HEK293 (cell line): ENCODE results near the gene SPTBN1.

Experiments used
- HOXA7 ChIP-seq: sonication (generic); formaldehyde crosslinking; IDR thresholded peaks from 2 replicates; pipeline ENCODE4 v1.8.1; 2022; ENCODE audit warnings: missing genetic modification reagents, borderline replicate concordance
- HOXD13 ChIP-seq: sonication (generic); formaldehyde crosslinking; IDR thresholded peaks from 2 replicates; pipeline ENCODE4 v1.8.0; 2022; ENCODE audit warnings: missing genetic modification reagents, borderline replicate concordance
- KLF16 ChIP-seq: fragments of 450-650 bp; formaldehyde crosslinking; IDR thresholded peaks from 2 replicates; pipeline ENCODE4 v1.5.1; 2017; ENCODE audit warnings: missing biosample characterization, missing genetic modification characterization
- KLF9 ChIP-seq: fragments of 450-650 bp; formaldehyde crosslinking; IDR thresholded peaks from 2 replicates; pipeline ENCODE4 v1.5.1; 2016; ENCODE audit warnings: missing biosample characterization, missing genetic modification characterization, low read depth
- OVOL3 ChIP-seq: fragments of 450-650 bp; formaldehyde crosslinking; IDR thresholded peaks from 2 replicates; pipeline ENCODE4 v1.5.1; 2016; ENCODE audit warnings: missing biosample characterization, missing genetic modification characterization
- SP3 ChIP-seq: fragments of 450-650 bp; formaldehyde crosslinking; IDR thresholded peaks from 2 replicates; pipeline ENCODE4 v1.5.1; 2016; ENCODE audit warnings: missing biosample characterization, missing genetic modification characterization
- ZBTB1 ChIP-seq: fragments of 450-650 bp; formaldehyde crosslinking; IDR thresholded peaks from 2 replicates; pipeline ENCODE4 v1.5.1; 2016; ENCODE audit warnings: missing biosample characterization, missing genetic modification characterization
- ZBTB20 ChIP-seq: fragments of 450-650 bp; formaldehyde crosslinking; IDR thresholded peaks from 2 replicates; pipeline ENCODE4 v1.5.1; 2016; ENCODE audit warnings: missing biosample characterization, missing genetic modification characterization
- ZEB2 ChIP-seq: fragments of 450-650 bp; formaldehyde crosslinking; IDR thresholded peaks from 2 replicates; pipeline ENCODE4 v1.5.1; 2016; ENCODE audit warnings: missing biosample characterization, missing genetic modification characterization
- ZNF114 ChIP-seq: fragments of 450-650 bp; formaldehyde crosslinking; IDR thresholded peaks from 2 replicates; pipeline ENCODE4 v1.5.0; 2017; ENCODE audit warnings: missing biosample characterization, missing genetic modification characterization
- ZNF121 ChIP-seq: fragments of 450-650 bp; formaldehyde crosslinking; IDR thresholded peaks from 2 replicates; pipeline ENCODE4 v1.5.1; 2016; ENCODE audit warnings: missing biosample characterization, missing genetic modification characterization
- ZNF146 ChIP-seq: fragments of 450-650 bp; formaldehyde crosslinking; IDR thresholded peaks from 2 replicates; pipeline ENCODE4 v1.5.1; 2016; ENCODE audit warnings: missing biosample characterization, missing genetic modification characterization
- ZNF16 ChIP-seq: fragments of 450-650 bp; formaldehyde crosslinking; IDR thresholded peaks from 2 replicates; pipeline ENCODE4 v1.5.1; 2016; ENCODE audit warnings: low read depth, missing biosample characterization, missing genetic modification characterization
- ZNF2 ChIP-seq: fragments of 450-650 bp; formaldehyde crosslinking; IDR thresholded peaks from 2 replicates; pipeline ENCODE4 v1.5.1; 2016; ENCODE audit warnings: missing biosample characterization, missing genetic modification characterization
- ZNF223 ChIP-seq: fragments of 450-650 bp; formaldehyde crosslinking; IDR thresholded peaks from 2 replicates; pipeline ENCODE4 v1.5.1; 2016; ENCODE audit warnings: missing biosample characterization, missing genetic modification characterization
- ZNF274 ChIP-seq, 2 experiments: fragments of 200-500 bp in 1 of 2; fragments of 450-650 bp in 1 of 2; sonication (Bioruptor generic) in 1 of 2; formaldehyde crosslinking in 1 of 2; IDR thresholded peaks; 2 replicates each; pipeline versions ENCODE4 v1.5.1 to v1.6.1; 2014 to 2016; ENCODE audit warnings: borderline replicate concordance in 1 of 2, inconsistent platforms in 1 of 2, low read length in 1 of 2, missing biosample characterization in 1 of 2, missing genetic modification characterization in 1 of 2
- ZNF350 ChIP-seq: fragments of 450-650 bp; formaldehyde crosslinking; IDR thresholded peaks from 2 replicates; pipeline ENCODE4 v1.5.0; 2017; ENCODE audit warnings: missing biosample characterization, mild to moderate bottlenecking, missing genetic modification characterization
- ZNF391 ChIP-seq: fragments of 450-650 bp; formaldehyde crosslinking; IDR thresholded peaks from 2 replicates; pipeline ENCODE4 v1.5.1; 2016; ENCODE audit warnings: low read depth, missing biosample characterization, missing genetic modification characterization, borderline replicate concordance
- ZNF416 ChIP-seq: fragments of 450-650 bp; formaldehyde crosslinking; IDR thresholded peaks from 2 replicates; pipeline ENCODE4 v1.5.1; 2016; ENCODE audit warnings: missing biosample characterization, missing genetic modification characterization
- ZNF548 ChIP-seq: fragments of 450-650 bp; formaldehyde crosslinking; IDR thresholded peaks from 2 replicates; pipeline ENCODE4 v1.5.1; 2016; ENCODE audit warnings: missing biosample characterization, missing genetic modification characterization
- ZNF660 ChIP-seq: fragments of 450-650 bp; IDR thresholded peaks from 2 replicates; pipeline ENCODE4 v1.5.1; 2018; ENCODE audit warnings: missing biosample characterization, mild to moderate bottlenecking, missing genetic modification characterization
- ZNF76 ChIP-seq: fragments of 450-650 bp; formaldehyde crosslinking; IDR thresholded peaks from 2 replicates; pipeline ENCODE4; 2016; ENCODE audit warnings: low read depth, missing biosample characterization, missing genetic modification characterization, borderline replicate concordance
- ZSCAN16 ChIP-seq: fragments of 450-650 bp; formaldehyde crosslinking; IDR thresholded peaks from 2 replicates; pipeline ENCODE4 v1.5.1; 2016; ENCODE audit warnings: missing biosample characterization, missing genetic modification characterization
- TF ChIP-seq, protein P1 (sequence below): fragments of 450-650 bp; formaldehyde crosslinking; IDR thresholded peaks from 2 replicates; pipeline ENCODE4 v1.5.1; 2016; ENCODE audit warnings: missing biosample characterization, missing genetic modification characterization
- TF ChIP-seq, protein P2 (sequence below): fragments of 450-650 bp; IDR thresholded peaks from 2 replicates; pipeline ENCODE4 v1.5.1; 2018; ENCODE audit warnings: missing biosample characterization, missing genetic modification characterization
- TF ChIP-seq, protein P3 (sequence below): fragments of 450-650 bp; formaldehyde crosslinking; IDR thresholded peaks from 2 replicates; pipeline ENCODE4 v1.5.1; 2016; ENCODE audit warnings: missing biosample characterization, missing genetic modification characterization
- TF ChIP-seq, protein P4 (sequence below): fragments of 450-650 bp; formaldehyde crosslinking; IDR thresholded peaks from 2 replicates; pipeline ENCODE4 v1.5.1; 2016; ENCODE audit warnings: missing biosample characterization, missing genetic modification characterization
- TF ChIP-seq, protein P5 (sequence below): fragments of 450-650 bp; formaldehyde crosslinking; IDR thresholded peaks from 2 replicates; pipeline ENCODE4 v1.5.1; 2016; ENCODE audit warnings: missing biosample characterization, missing genetic modification characterization
- TF ChIP-seq, protein P6 (sequence below): fragments of 450-650 bp; formaldehyde crosslinking; IDR thresholded peaks from 2 replicates; pipeline ENCODE4 v1.5.1; 2017; ENCODE audit warnings: missing biosample characterization, missing genetic modification characterization

The SPTBN1 gene

DNA sequence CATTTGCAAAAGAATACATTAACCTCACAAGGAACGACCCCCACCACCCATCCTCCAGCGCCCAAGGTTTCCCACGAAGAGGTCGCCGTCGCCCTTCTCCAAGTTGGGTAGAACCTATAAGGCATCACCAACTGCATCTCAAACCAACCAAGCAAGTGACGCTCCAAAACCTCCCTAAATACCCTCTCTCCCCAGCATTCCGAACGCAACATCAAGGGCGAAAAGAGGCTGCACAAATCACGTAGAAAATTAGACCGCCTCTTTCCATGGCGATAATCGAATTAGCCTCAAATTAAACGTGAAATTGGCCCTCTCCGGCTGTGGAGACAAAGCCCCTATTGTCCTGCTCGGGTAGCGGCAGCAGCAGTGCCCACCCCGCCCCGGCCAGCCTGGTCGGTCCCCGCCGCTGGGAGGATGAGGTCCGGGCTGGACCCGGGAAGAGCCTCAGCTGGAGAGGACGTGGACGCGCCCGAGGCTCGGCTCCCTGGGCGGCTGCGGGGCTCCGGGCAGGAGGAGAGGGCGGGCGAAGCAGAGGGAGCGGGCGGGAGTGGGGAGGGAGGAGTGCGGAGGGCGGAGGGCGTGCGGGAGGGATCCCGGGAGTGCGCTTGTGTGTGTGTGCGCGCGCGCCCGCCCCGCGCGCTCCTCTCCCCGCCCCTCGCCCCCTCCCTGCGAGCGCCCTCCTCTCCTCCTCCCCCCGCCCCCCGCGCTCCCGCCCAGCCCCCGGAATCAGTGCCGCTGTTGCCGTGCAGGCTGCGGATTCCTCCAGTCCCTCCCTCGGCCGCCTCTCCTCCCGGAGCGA is at the start of gene SPTBN1 (continued):
- peak; percentile 40; the same call in 1 of the 2 replicates for TF ChIP-seq ZNF76 (tag by site-specific recombination)
- peak; percentile 90 for TF ChIP-seq SP3 (tag by site-specific recombination)
- TF ChIP-seq ZNF146 = no peak
- no peak for TF ChIP-seq ZNF114 (tag by site-specific recombination)
- TF ChIP-seq ZBTB20 (tag by site-specific recombination) = peak; percentile 87
- TF ChIP-seq, protein P1, sequence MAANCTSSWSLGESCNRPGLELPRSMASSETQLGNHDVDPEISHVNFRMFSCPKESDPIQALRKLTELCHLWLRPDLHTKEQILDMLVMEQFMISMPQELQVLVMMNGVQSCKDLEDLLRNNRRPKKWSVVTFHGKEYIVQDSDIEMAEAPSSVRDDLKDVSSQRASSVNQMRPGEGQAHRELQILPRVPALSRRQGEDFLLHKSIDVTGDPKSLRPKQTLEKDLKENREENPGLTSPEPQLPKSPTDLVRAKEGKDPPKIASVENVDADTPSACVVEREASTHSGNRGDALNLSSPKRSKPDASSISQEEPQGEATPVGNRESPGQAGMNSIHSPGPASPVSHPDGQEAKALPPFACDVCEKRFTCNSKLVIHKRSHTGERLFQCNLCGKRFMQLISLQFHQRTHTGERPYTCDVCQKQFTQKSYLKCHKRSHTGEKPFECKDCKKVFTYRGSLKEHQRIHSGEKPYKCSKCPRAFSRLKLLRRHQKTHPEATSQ (tag by site-specific recombination) = no peak
- peak; percentile 61 for TF ChIP-seq ZEB2 (tag by site-specific recombination)
- no peak for TF ChIP-seq HOXD13
- 0 out of 2 replicates have a peak, but pooled peaks have one; percentile 50 for TF ChIP-seq ZBTB1
- no peak for TF ChIP-seq ZSCAN16 (tag by site-specific recombination)
- 0 out of 2 replicates have a peak, but pooled peaks have one; percentile 14 for TF ChIP-seq ZNF660
- TF ChIP-seq, protein P2, sequence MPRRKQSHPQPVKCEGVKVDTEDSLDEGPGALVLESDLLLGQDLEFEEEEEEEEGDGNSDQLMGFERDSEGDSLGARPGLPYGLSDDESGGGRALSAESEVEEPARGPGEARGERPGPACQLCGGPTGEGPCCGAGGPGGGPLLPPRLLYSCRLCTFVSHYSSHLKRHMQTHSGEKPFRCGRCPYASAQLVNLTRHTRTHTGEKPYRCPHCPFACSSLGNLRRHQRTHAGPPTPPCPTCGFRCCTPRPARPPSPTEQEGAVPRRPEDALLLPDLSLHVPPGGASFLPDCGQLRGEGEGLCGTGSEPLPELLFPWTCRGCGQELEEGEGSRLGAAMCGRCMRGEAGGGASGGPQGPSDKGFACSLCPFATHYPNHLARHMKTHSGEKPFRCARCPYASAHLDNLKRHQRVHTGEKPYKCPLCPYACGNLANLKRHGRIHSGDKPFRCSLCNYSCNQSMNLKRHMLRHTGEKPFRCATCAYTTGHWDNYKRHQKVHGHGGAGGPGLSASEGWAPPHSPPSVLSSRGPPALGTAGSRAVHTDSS (tag by site-specific recombination) = no peak
- no peak for TF ChIP-seq OVOL3 (tag by site-specific recombination)
- TF ChIP-seq, protein P3, sequence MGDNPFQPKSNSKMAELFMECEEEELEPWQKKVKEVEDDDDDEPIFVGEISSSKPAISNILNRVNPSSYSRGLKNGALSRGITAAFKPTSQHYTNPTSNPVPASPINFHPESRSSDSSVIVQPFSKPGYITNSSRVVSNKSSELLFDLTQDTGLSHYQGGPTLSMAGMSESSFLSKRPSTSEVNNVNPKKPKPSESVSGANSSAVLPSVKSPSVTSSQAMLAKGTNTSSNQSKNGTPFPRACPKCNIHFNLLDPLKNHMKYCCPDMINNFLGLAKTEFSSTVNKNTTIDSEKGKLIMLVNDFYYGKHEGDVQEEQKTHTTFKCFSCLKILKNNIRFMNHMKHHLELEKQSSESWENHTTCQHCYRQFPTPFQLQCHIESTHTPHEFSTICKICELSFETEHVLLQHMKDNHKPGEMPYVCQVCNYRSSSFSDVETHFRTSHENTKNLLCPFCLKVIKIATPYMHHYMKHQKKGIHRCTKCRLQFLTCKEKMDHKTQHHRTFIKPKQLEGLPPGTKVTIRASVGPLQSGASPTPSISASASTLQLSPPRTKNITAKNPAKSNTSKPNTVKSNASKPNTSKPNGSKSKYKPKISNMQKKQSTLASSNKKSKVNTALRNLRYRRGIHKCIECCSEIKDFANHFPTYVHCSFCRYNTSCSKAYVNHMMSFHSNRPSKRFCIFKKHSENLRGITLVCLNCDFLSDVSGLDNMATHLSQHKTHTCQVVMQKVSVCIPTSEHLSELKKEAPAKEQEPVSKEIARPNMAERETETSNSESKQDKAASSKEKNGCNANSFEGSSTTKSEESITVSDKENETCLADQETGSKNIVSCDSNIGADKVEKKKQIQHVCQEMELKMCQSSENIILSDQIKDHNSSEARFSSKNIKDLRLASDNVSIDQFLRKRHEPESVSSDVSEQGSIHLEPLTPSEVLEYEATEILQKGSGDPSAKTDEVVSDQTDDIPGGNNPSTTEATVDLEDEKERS (tag by site-specific recombination) = no peak
- TF ChIP-seq ZNF16 (tag by site-specific recombination) = no peak
- TF ChIP-seq, protein P4, sequence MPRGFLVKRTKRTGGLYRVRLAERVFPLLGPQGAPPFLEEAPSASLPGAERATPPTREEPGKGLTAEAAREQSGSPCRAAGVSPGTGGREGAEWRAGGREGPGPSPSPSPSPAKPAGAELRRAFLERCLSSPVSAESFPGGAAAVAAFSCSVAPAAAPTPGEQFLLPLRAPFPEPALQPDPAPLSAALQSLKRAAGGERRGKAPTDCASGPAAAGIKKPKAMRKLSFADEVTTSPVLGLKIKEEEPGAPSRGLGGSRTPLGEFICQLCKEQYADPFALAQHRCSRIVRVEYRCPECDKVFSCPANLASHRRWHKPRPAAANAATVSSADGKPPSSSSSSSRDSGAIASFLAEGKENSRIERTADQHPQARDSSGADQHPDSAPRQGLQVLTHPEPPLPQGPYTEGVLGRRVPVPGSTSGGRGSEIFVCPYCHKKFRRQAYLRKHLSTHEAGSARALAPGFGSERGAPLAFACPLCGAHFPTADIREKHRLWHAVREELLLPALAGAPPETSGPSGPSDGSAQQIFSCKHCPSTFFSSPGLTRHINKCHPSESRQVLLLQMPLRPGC (tag by site-specific recombination) = no peak
- TF ChIP-seq, protein P5, sequence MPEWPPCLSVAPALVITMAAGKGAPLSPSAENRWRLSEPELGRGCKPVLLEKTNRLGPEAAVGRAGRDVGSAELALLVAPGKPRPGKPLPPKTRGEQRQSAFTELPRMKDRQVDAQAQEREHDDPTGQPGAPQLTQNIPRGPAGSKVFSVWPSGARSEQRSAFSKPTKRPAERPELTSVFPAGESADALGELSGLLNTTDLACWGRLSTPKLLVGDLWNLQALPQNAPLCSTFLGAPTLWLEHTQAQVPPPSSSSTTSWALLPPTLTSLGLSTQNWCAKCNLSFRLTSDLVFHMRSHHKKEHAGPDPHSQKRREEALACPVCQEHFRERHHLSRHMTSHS (tag by site-specific recombination) = no peak
- no peak for TF ChIP-seq HOXA7 (CRISPR knock-in tag)
- TF ChIP-seq ZNF350 (tag by site-specific recombination) = no peak
- TF ChIP-seq, protein P6, sequence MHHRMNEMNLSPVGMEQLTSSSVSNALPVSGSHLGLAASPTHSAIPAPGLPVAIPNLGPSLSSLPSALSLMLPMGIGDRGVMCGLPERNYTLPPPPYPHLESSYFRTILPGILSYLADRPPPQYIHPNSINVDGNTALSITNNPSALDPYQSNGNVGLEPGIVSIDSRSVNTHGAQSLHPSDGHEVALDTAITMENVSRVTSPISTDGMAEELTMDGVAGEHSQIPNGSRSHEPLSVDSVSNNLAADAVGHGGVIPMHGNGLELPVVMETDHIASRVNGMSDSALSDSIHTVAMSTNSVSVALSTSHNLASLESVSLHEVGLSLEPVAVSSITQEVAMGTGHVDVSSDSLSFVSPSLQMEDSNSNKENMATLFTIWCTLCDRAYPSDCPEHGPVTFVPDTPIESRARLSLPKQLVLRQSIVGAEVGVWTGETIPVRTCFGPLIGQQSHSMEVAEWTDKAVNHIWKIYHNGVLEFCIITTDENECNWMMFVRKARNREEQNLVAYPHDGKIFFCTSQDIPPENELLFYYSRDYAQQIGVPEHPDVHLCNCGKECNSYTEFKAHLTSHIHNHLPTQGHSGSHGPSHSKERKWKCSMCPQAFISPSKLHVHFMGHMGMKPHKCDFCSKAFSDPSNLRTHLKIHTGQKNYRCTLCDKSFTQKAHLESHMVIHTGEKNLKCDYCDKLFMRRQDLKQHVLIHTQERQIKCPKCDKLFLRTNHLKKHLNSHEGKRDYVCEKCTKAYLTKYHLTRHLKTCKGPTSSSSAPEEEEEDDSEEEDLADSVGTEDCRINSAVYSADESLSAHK (tag by site-specific recombination) = no peak
- no peak for TF ChIP-seq ZNF416 (tag by site-specific recombination)
- TF ChIP-seq ZNF391 (tag by site-specific recombination) = no peak
- peak; percentile 64 for TF ChIP-seq KLF9
- TF ChIP-seq ZNF223 = no peak
- no peak for TF ChIP-seq ZNF274 (IDR thresholded peaks at IDR 0.05; ENCODE audit: low read length)
- no peak for TF ChIP-seq ZNF274 (tag by site-specific recombination; IDR thresholded peaks at IDR 0.05; ENCODE audit: borderline replicate concordance)
- TF ChIP-seq ZNF2 (tag by site-specific recombination) = no peak
- peak; percentile 71; the same call in 1 of the 2 replicates for TF ChIP-seq KLF16 (tag by site-specific recombination)
- TF ChIP-seq ZNF121 = no peak
- no peak for TF ChIP-seq ZNF548 (tag by site-specific recombination)
